Measurements from ENCODE around the gene LRP6.
A peak's percentile ranks its signal among the peaks of the same experiment; 100 is the strongest.

The LRP6 gene

DNA sequence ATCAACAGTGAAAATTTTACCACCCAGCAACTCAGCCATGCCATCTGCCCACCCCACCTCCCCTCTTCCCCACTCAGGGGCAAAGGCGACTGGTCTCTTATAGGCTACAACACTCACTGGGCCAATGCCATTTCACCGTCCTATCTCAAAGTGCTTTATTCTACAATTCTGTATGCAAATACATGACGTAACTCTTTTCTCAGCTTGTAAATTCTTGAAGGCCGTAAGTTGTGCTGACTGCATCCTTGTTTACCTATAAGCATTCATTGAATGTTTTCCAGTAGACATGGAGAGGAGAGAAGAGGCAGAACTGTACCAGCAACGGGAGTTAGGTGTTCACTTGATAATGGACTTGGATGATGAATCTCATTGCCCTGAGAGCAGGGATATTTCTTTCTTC is 180.5 kb downstream of the LRP6 start:
- Histone ChIP-seq H3K79me1 (ENCODE audit: low read length) (no peaks in the 10 kb centered on the region), H3K27ac (ENCODE audit: low read depth, low read length) (no peak overlapping the region), H3K4me3 (ENCODE audit: low read depth, low read length) (no peak overlapping the region), H2BK12ac (ENCODE audit: low read length) (no peak overlapping the region), H3K9me3 (ENCODE audit: insufficient read depth, low read depth, low read length) (no peaks in the 10 kb centered on the region), H2BK120ac (ENCODE audit: insufficient read depth, low read length, poor library complexity) (no peak overlapping the region), H2BK5ac (ENCODE audit: low read depth, low read length, poor library complexity) (no peak overlapping the region), H3K4me1 (ENCODE audit: control insufficient read depth in 1 of 2, insufficient read depth in 2 of 2, low read length in 2 of 2) (peaks cover 4 to 7% of the 10 kb centered on the region in 2 experiments), H3K9ac (ENCODE audit: low read length) (no peak overlapping the region), H3K18ac (ENCODE audit: low read length) (no peak overlapping the region), H3K4ac (ENCODE audit: low read depth, low read length) (no peak overlapping the region), H3K14ac (ENCODE audit: low read length) (no peak overlapping the region), H4K12ac (ENCODE audit: low read depth, low read length) (no peak overlapping the region), H2AFZ (ENCODE audit: insufficient read depth, low read length, poor library complexity) (no peak overlapping the region), H3K27me3 (ENCODE audit: insufficient read depth, low read length) (no peaks in the 10 kb centered on the region), H3K36me3 (ENCODE audit: control insufficient read depth in 1 of 2, insufficient read depth in 2 of 2, low read length in 2 of 2) (no peaks in the 10 kb centered on the region), H4K91ac (ENCODE audit: low read depth, low read length) (no peak overlapping the region), H4K8ac (ENCODE audit: low read depth, low read length) (no peak overlapping the region), H3K23ac (ENCODE audit: low read length) (no peak overlapping the region), H3K4me2 (ENCODE audit: low read length) (no peak overlapping the region), H3K79me2 (ENCODE audit: control insufficient read depth, insufficient read depth, low read length, poor library complexity) (no peaks in the 10 kb centered on the region), H2AK5ac (ENCODE audit: low read length) (no peak overlapping the region)
- WGBS (ENCODE audit: extremely low coverage, insufficient coverage, insufficient read length) = no CpG with 5 or more reads among the region's 5 CpGs
- DNase-seq = no peak

DNA sequence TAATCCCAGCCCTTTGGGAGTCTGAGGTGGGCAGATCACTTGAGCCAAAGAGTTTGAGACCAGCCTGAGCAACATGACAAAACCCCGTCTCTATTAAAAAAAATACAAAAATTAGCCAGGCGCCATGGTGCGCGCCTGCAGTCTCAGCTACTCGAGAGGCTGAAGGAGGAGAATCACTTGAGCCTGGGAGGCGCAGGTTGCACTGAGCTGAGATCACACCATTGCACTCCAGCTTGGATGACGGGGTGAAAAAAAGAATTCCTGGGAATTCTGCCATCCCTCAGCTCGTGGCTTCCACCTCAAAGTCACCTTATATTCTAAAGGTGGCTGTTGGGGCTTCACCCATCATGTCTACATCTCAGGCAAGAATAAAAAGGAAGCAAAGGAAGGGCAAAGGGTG is 183.2 kb downstream of the LRP6 start:
- WGBS (ENCODE audit: extremely low coverage, insufficient coverage, insufficient read length) = no CpG with 5 or more reads among the region's 8 CpGs
- Histone ChIP-seq H4K12ac (ENCODE audit: low read depth, low read length) (no peak overlapping the region), H3K79me1 (ENCODE audit: low read length) (no peaks in the 10 kb centered on the region), H3K4me3 (ENCODE audit: low read depth, low read length) (no peak overlapping the region), H3K27ac (ENCODE audit: low read depth, low read length) (no peak overlapping the region), H3K4me1 (ENCODE audit: control insufficient read depth in 1 of 2, insufficient read depth in 2 of 2, low read length in 2 of 2) (peaks cover 4 to 13% of the 10 kb centered on the region in 2 experiments), H3K79me2 (ENCODE audit: control insufficient read depth, insufficient read depth, low read length, poor library complexity) (no peaks in the 10 kb centered on the region), H3K36me3 (ENCODE audit: control insufficient read depth in 1 of 2, insufficient read depth in 2 of 2, low read length in 2 of 2) (no peaks in the 10 kb centered on the region), H4K8ac (ENCODE audit: low read depth, low read length) (no peak overlapping the region), H2BK12ac (ENCODE audit: low read length) (no peak overlapping the region), H3K4me2 (ENCODE audit: low read length) (no peak overlapping the region), H2BK120ac (ENCODE audit: insufficient read depth, low read length, poor library complexity) (no peak overlapping the region), H3K9me3 (ENCODE audit: insufficient read depth, low read depth, low read length) (no peaks in the 10 kb centered on the region), H2AFZ (ENCODE audit: insufficient read depth, low read length, poor library complexity) (no peak overlapping the region), H2AK5ac (ENCODE audit: low read length) (no peak overlapping the region), H3K27me3 (ENCODE audit: insufficient read depth, low read length) (no peaks in the 10 kb centered on the region), H3K4ac (ENCODE audit: low read depth, low read length) (no peak overlapping the region), H2BK5ac (ENCODE audit: low read depth, low read length, poor library complexity) (no peak overlapping the region), H3K14ac (ENCODE audit: low read length) (no peak overlapping the region), H4K91ac (ENCODE audit: low read depth, low read length) (no peak overlapping the region), H3K23ac (ENCODE audit: low read length) (no peak overlapping the region), H3K18ac (ENCODE audit: low read length) (no peak overlapping the region), H3K9ac (ENCODE audit: low read length) (no peak overlapping the region)
- no peak for DNase-seq

GRCh38 chr12:12081836-12082497 is 184.9 kb downstream of the LRP6 start:
- H4K8ac ChIP-seq (ENCODE audit: low read depth, low read length) = peak overlapping the region; percentile 61
- H3K36me3 ChIP-seq (ENCODE audit: control insufficient read depth in 1 of 2, insufficient read depth in 2 of 2, low read length in 2 of 2) = no peaks in the 10 kb centered on the region
- H3K23ac ChIP-seq (ENCODE audit: low read length) = no peak overlapping the region
- H3K4me1 ChIP-seq (ENCODE audit: control insufficient read depth in 1 of 2, insufficient read depth in 2 of 2, low read length in 2 of 2) = peaks cover under 1 to 7% of the 10 kb centered on the region in 2 experiments
- H2BK5ac ChIP-seq (ENCODE audit: low read depth, low read length, poor library complexity) = no peak overlapping the region
- no peaks in the 10 kb centered on the region for H3K79me1 ChIP-seq (ENCODE audit: low read length)
- no peak overlapping the region for H3K9ac ChIP-seq (ENCODE audit: low read length)
- H3K4me2 ChIP-seq (ENCODE audit: low read length) = no peak overlapping the region
- H2AK5ac ChIP-seq (ENCODE audit: low read length) = no peak overlapping the region
- H3K4me3 ChIP-seq (ENCODE audit: low read depth, low read length) = no peak overlapping the region
- peak in 1 of 2 donors; percentile 58 for DNase-seq
- no peak overlapping the region for H2AFZ ChIP-seq (ENCODE audit: insufficient read depth, low read length, poor library complexity)
- no peak overlapping the region for H3K18ac ChIP-seq (ENCODE audit: low read length)
- H4K91ac ChIP-seq (ENCODE audit: low read depth, low read length) = no peak overlapping the region
- no peak overlapping the region for H3K4ac ChIP-seq (ENCODE audit: low read depth, low read length)
- WGBS (ENCODE audit: extremely low coverage, insufficient coverage, insufficient read length) = no CpG with 5 or more reads among the region's 3 CpGs
- no peaks in the 10 kb centered on the region for H3K27me3 ChIP-seq (ENCODE audit: insufficient read depth, low read length)
- no peak overlapping the region for H2BK12ac ChIP-seq (ENCODE audit: low read length)
- no peaks in the 10 kb centered on the region for H3K79me2 ChIP-seq (ENCODE audit: control insufficient read depth, insufficient read depth, low read length, poor library complexity)
- H3K27ac ChIP-seq (ENCODE audit: low read depth, low read length) = no peak overlapping the region
- H3K9me3 ChIP-seq (ENCODE audit: insufficient read depth, low read depth, low read length) = no peaks in the 10 kb centered on the region
- H4K12ac ChIP-seq (ENCODE audit: low read depth, low read length) = no peak overlapping the region
- no peak overlapping the region for H3K14ac ChIP-seq (ENCODE audit: low read length)
- no peak overlapping the region for H2BK120ac ChIP-seq (ENCODE audit: insufficient read depth, low read length, poor library complexity)

DNA sequence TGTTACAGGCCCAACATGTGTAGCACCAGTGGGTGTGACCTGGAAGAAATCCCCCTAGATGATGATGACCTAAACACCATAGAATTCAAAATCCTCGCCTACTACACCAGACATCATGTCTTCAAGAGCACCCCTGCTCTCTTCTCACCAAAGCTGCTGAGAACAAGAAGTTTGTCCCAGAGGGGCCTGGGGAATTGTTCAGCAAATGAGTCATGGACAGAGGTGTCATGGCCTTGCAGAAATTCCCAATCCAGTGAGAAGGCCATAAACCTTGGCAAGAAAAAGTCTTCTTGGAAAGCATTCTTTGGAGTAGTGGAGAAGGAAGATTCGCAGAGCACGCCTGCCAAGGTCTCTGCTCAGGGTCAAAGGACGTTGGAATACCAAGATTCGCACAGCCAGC is 187.6 kb downstream of the LRP6 start:
- Histone ChIP-seq H2AFZ (ENCODE audit: insufficient read depth, low read length, poor library complexity) (no peak overlapping the region), H3K4ac (ENCODE audit: low read depth, low read length) (no peak overlapping the region), H3K18ac (ENCODE audit: low read length) (no peak overlapping the region), H2BK5ac (ENCODE audit: low read depth, low read length, poor library complexity) (no peak overlapping the region), H3K79me1 (ENCODE audit: low read length) (no peaks in the 10 kb centered on the region), H3K4me2 (ENCODE audit: low read length) (no peak overlapping the region), H3K36me3 (ENCODE audit: control insufficient read depth in 1 of 2, insufficient read depth in 2 of 2, low read length in 2 of 2) (no peaks in the 10 kb centered on the region), H3K27ac (ENCODE audit: low read depth, low read length) (no peak overlapping the region), H3K23ac (ENCODE audit: low read length) (no peak overlapping the region), H2BK12ac (ENCODE audit: low read length) (no peak overlapping the region), H4K12ac (ENCODE audit: low read depth, low read length) (no peak overlapping the region), H3K27me3 (ENCODE audit: insufficient read depth, low read length) (no peaks in the 10 kb centered on the region), H2BK120ac (ENCODE audit: insufficient read depth, low read length, poor library complexity) (no peak overlapping the region), H3K9ac (ENCODE audit: low read length) (peak overlapping the region; percentile 2), H3K4me1 (ENCODE audit: control insufficient read depth in 1 of 2, insufficient read depth in 2 of 2, low read length in 2 of 2) (peaks cover 0 to 6% of the 10 kb centered on the region in 2 experiments), H2AK5ac (ENCODE audit: low read length) (no peak overlapping the region), H4K8ac (ENCODE audit: low read depth, low read length) (no peak overlapping the region), H4K91ac (ENCODE audit: low read depth, low read length) (no peak overlapping the region), H3K9me3 (ENCODE audit: insufficient read depth, low read depth, low read length) (no peaks in the 10 kb centered on the region), H3K4me3 (ENCODE audit: low read depth, low read length) (no peak overlapping the region), H3K14ac (ENCODE audit: low read length) (no peak overlapping the region), H3K79me2 (ENCODE audit: control insufficient read depth, insufficient read depth, low read length, poor library complexity) (no peaks in the 10 kb centered on the region)
- WGBS (ENCODE audit: extremely low coverage, insufficient coverage, insufficient read length) = no CpG with 5 or more reads among the region's 5 CpGs
- no peak for DNase-seq
